Tongue (tissue), 2 donors: ENCODE data around the gene NRTN. TPM values are rescaled to one million over a fixed set of nuclear protein-coding genes. Genes with fewer than 3 reads are reported as not detected.
"Not testable (repeated sequence)": the region's sequence is repeated elsewhere in the genome, so short reads cannot be mapped to it uniquely, and the experiment has no call there.

Experiments
- DNase-seq: peaks from one replicate; pipeline ENCODE4 v3.0.0-alpha.2; 2015
- total RNA-seq: library from RNA; depleted of rRNA; stranded (reverse); fragments of >200 nt; gene quantifications from one replicate; pipeline ENCODE4 v1.2.3, GENCODE V29; 2014

Gene NRTN
- total RNA-seq, result not detected

GRCh38 chr19:5804516-5805461 lies at the start of gene NRTN:
TSS of gene NRTN (plus strand) at chr19:5805067. CDS start at chr19:5824166, 19,099 bp downstream.
- DNase-seq, result peak; percentile 53

- DNase-seq, result no peak
These were observed 42.2 kb upstream of the NRTN start for GRCh38 chr19:5762608-5763217.

- no peak for DNase-seq
These were observed 39.6 kb upstream of the NRTN start for GRCh38 chr19:5765220-5765619.

- no peak for DNase-seq
These were observed 36.9 kb upstream of the NRTN start for GRCh38 chr19:5767949-5768348.

GRCh38 chr19:5772416-5772815 lies 32.5 kb upstream of the NRTN start:
- no peak for DNase-seq

- DNase-seq, result no peak
These were observed 31.6 kb upstream of the NRTN start for GRCh38 chr19:5773276-5773675.

- no peak for DNase-seq
These were observed 29.9 kb upstream of the NRTN start for GRCh38 chr19:5774921-5775320.

- DNase-seq, result no peak
These were observed 29.1 kb upstream of the NRTN start for GRCh38 chr19:5775668-5776309.

- no peak for DNase-seq
These were observed 26.5 kb upstream of the NRTN start for GRCh38 chr19:5778402-5778801.

- DNase-seq, result not testable (repeated sequence)
These were observed 24.0 kb upstream of the NRTN start for GRCh38 chr19:5780916-5781315.

- no peak for DNase-seq
These were observed 22.5 kb upstream of the NRTN start for GRCh38 chr19:5782322-5782721.

GRCh38 chr19:5782945-5783919 lies 21.6 kb upstream of the NRTN start:
- DNase-seq, result no peak

GRCh38 chr19:5784581-5785147 lies 20.2 kb upstream of the NRTN start, which contains the start of gene PRR22:
TSS of gene PRR22 (minus strand) at chr19:5784746. CDS start at chr19:5784660, 86 bp downstream.
- no peak for DNase-seq

- no peak for DNase-seq
These were observed 19.4 kb upstream of the NRTN start for GRCh38 chr19:5785423-5785822.

- DNase-seq, result no peak
These were observed 18.1 kb upstream of the NRTN start for GRCh38 chr19:5786593-5787408.

- no peak for DNase-seq
These were observed 17.3 kb upstream of the NRTN start for GRCh38 chr19:5787409-5788182.

GRCh38 chr19:5788422-5788821 lies 16.4 kb upstream of the NRTN start:
- no peak for DNase-seq

- no peak for DNase-seq
These were observed 15.5 kb upstream of the NRTN start for GRCh38 chr19:5789351-5789761.

- DNase-seq, result peak; percentile 56
These were observed 14.8 kb upstream of the NRTN start for GRCh38 chr19:5789886-5790558.
